ENCODE results near the gene MGAT4B. TPM values are rescaled to one million over a fixed set of nuclear protein-coding genes. Genes with fewer than 3 reads are reported as not detected.
A peak's percentile ranks its signal among the peaks of the same experiment; 100 is the strongest.
"Not testable (repeated sequence)": the region's sequence is repeated elsewhere in the genome, so short reads cannot be mapped to it uniquely, and the experiment has no call there.

The MGAT4B gene
- 98.9 TPM for total RNA-seq
- long read RNA-seq, transcript MGAT4B-201 (15 exons, 2,446 nt) = major isoform, 75 of 96 reads
- long read RNA-seq, partial matches to known transcripts = 11 of 96 reads
- long read RNA-seq, other reads (novel, unspliced or antisense) = 9 of 96 reads

DNA sequence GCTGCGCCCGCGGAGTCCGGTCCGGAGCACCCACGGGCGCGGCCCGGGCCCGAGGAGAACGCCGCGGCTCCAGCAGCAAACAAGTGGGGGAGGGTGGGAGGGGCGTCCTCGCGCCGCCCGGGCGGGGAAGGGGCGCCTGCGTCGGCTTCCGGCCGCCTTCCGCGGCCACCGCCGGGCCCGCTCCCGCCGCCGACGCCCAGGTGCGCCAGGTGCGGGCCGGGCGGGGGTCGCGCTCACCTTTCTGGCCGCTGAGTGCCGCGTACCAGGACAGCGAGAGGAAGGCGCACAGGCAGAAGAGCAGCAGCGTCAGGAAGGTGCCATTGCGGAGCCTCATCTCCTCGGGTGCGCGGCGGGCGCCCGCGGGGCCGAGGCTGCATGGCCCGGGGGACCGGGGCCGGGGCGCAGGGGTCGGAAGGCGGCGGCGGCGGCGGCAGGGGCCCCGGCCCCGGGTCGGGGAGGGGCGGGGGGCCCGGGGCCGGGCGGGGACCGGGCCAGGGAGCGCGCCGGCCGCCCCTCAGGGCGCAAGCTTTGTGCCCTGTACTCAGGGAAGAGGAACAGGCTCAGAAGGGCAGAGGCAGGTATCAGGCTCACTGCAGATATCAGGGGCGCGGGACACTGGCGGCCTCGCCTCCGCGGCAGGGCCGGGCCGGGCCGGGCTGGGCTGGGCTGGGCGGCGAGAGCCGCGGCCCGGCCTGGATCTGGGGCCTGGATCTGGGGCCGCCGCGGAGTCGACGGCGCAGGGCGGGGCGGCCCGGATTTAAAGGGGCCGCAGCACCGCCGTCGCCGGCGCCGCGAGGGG lies at the start of gene MGAT4B:
TSS of gene MGAT4B (minus strand) at position 617 of the 799 bp plus-strand sequence. CDS start at position 334, 283 bp downstream.
- DNase-seq (ENCODE audit: missing footprints) = peak; percentile 90
- intact Hi-C loops (cut with DNase I) = loop anchor here (2.0 to 5.0 kb wide), 2 partner anchors 14 to 101 kb away; partner anchors contain the start of genes SQSTM1 and TBC1D9B

DNA sequence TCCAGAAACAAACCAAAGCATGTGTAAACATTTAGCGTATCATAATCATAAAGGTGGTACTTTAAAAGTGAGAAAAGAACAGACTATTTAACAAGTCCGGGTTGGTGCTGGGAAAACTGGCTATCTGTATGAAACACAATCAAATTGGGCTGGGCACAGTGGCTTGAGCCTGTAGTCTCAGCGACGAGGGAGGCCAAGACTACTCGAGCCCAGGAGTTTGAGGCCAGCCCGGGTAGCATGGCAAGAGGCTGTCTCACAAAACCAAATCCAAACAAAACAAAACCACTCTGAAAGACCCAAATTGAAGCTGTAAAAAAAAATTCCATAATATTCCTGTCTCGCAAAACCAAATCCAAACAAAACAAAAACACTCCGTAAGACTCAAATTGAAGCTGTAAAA lies 47.7 kb upstream of the MGAT4B start:
- intact Hi-C loops (cut with DNase I) = no loop called here
- DNase-seq (ENCODE audit: missing footprints) (no peak), ATAC-seq (no peak)

More for the DNA sequence above, at the start of gene MGAT4B:
- peak; percentile 93 for ATAC-seq

DNA sequence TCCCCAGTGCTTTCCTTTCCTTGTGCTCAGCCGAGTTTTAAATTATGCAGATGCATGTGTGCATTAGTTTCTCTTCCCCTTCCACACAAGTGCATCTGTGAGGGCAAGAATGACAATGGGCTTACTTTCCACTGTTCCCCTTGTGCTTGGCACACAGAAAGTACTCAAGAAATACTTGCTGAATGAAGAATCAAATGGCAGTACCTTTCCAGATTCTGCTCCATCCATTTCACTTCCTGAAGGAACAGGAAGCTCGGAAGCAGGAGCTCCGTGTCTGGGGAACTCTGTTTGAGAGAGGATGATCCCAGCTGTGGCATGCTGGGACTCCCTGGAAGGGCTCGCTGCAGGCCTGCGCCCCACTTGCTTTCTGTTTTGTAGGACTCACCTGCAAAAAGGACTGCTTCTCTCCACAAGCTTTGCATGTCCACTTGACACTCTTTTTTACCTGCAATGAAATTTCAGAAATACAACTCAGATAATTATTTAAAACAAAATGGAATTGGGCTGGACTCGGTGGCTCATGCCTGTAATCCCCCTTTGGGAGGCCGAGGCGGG lies 46.4 kb upstream of the MGAT4B start:
- DNase-seq (ENCODE audit: missing footprints) (no peak), ATAC-seq (no peak)
- intact Hi-C loops (cut with DNase I) = no loop called here

DNA sequence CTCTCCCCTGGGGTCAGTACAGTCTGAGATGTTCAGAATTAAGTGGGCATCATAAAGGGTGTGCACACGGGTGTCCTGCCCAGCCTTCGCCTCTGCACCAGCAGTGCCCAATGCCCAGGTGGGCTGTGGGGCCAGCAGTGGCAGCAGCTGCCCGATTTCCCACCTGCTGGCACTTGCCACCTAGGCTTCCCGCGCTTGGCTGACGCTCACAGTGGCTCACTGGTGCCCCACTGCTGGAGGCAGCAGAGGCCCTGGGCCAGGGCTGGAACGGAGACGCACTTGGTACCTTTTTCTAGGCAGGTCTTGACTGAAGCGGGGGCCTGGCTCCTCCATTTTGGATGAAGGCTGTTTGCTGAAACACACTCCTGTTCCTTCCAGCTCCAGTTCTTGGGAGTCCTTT lies 35.0 kb upstream of the MGAT4B start:
- DNase-seq (ENCODE audit: missing footprints) = no peak
- no peak for ATAC-seq
- intact Hi-C loops (cut with DNase I) = no loop called here

DNA sequence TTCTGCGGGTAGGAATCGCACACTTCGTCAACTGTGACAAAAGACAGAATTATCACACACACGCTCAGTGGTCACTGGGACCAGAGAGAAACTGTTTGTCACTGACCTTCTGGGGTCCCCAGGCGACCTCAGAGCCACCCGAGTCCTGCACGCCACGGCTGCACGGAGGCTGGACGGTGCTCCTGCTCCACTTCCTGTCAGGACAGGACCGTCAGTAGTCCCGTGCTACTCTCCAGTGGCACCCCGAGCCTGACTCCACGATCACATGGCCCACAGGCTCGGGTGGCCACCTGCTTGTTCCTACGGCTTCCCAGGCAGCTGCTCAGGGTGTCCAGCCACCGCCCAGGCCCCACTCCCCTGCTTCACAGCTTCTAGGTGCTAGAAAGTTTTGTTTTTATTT lies 34.1 kb upstream of the MGAT4B start:
- intact Hi-C loops (cut with DNase I) = no loop called here
- DNase-seq (ENCODE audit: missing footprints) (no peak), ATAC-seq (no peak)

DNA sequence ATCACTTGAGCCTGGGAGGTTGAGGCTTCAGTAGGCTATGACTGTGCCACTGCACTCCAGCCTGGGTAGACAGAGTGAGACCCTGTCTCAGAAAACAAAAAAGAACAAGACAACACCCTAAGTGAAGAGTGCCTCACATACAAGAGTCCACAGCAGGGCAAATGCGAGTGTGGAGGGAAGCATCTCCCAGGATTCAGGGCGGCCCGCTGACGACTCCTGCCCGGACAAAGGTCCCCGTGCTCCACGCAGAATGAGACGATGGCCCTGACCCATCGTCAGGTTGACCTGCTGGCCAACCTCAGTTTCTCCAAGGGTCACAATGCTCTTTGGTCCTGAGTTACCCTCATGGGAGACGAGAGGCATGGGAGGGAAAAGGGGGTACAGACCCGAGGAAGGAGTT lies 33.7 kb upstream of the MGAT4B start:
- intact Hi-C loops (cut with DNase I) = no loop called here
- ATAC-seq (no peak), DNase-seq (ENCODE audit: missing footprints) (no peak)

DNA sequence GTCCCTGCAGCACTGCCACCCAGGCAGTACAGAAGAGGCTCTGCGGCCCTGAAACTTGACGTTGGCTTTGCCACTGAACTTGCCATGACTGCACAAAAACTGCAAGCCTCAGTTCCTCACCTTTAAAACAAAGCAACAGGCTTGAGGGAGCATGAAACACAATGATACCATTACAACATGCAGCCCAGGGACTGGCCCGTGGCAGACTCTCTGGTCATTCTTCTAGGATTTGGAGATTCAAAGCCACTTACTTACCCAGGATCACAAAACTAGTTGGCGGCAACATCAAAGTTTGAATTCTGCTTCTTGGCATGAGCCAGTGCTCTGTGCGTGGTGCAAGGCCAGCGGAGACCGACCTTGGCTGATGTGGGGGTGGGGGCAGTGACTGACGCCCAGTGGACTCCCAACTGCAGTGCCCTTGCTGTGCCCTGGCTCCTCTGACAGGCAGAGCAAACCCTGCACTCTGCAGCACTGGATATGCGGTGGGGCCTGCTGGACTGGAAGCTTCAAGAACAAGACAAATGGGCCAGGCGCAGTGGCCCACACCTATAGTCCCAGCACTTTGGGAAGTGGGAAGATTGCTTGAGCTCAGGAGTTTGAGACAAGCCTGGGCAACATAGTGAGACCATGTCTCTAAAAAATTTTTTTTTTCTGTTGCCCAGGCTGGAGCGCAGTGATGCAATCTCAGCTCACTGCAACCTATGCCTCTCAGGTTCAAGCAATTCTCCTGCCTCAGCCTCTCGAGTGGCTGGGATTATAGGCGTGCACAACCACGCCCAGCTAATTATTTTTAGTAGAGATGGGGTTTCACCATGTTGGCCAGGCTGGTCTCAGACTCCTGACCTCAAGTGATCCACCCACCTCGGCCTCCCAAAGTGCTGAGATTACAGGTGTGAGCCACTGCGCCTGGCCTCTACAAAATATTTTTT lies 32.9 kb upstream of the MGAT4B start:
- intact Hi-C loops (cut with DNase I) = no loop called here
- DNase-seq (ENCODE audit: missing footprints) (peak; percentile 78), ATAC-seq (peak; percentile 63)

DNA sequence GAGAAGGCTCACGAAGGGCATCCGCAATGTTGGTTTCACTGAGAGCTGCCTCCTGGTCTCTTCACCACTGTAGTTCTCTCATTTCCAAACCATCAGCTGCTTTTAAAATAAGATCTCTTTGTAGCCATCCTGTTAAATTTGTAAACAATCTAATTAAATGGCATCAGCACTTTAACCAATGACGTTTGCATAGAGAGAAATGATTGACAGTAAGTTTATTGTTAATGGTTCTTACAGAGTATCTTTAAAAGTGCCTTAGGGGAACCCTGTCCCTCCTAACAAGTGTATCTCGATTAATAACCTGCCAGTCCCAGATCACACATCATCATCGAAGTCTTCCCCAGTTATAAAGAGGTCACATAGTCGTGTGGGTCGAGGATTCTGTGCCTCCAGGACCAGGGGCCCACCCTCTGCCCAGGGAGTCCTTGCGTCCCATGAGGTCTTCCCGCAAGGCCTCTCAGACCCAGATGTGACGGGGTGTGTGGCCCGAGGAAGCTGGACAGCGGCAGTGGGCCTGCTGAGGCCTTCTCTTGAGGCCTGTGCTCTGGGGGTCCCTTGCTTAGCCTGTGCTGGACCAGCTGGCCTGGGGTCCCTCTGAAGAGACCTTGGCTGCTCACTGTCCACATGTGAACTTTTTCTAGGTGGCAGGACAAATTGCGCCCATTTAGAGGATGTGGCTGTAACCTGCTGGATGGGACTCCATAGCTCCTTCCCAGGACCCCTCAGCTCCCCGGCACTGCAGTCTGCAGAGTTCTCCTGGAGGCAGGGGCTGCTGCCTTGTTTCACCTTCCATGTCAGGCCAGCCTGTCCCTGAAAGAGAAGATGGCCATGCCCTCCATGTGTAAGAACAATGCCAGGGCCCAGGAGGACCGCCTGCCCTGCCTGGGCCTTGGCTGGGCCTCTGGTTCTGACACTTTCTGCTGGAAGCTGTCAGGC lies 30.7 kb upstream of the MGAT4B start:
- intact Hi-C loops (cut with DNase I) = no loop called here
- ATAC-seq (peak; percentile 33), DNase-seq (ENCODE audit: missing footprints) (no peak)

DNA sequence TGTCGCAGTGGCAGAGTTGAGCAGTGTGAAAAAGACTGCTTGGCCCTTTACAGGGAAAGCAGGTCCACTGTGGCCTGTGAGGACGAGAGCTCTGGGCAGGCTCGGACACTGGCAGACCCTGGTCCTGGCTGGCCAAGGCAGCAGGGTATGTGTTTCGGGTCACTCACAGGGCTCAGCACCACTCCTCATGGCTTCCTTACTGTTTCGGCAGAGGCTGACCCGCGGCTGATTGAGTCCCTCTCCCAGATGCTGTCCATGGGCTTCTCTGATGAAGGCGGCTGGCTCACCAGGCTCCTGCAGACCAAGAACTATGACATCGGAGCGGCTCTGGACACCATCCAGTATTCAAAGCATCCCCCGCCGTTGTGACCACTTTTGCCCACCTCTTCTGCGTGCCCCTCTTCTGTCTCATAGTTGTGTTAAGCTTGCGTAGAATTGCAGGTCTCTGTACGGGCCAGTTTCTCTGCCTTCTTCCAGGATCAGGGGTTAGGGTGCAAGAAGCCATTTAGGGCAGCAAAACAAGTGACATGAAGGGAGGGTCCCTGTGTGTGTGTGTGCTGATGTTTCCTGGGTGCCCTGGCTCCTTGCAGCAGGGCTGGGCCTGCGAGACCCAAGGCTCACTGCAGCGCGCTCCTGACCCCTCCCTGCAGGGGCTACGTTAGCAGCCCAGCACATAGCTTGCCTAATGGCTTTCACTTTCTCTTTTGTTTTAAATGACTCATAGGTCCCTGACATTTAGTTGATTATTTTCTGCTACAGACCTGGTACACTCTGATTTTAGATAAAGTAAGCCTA lies 29.8 kb upstream of the MGAT4B start:
- DNase-seq (ENCODE audit: missing footprints) (no peak), ATAC-seq (peak; percentile 8)
- intact Hi-C loops (cut with DNase I) = no loop called here

DNA sequence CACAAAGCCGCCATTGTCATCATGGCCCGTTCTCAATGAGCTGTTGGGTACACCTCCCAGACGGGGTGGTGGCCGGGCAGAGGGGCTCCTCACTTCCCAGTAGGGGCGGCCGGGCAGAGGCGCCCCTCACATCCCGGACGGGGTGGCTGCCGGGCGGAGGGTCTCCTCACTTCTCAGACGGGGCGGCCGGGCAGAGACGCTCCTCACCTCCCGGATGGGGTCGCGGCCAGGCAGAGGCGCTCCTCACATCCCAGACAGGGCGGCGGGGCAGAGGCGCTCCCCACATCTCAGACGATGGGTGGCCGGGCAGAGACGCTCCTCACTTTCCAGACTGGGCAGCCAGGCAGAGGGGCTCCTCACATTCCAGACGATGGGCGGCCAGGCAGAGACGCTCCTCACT lies 28.2 kb upstream of the MGAT4B start:
- DNase-seq (ENCODE audit: missing footprints); intact Hi-C loops (cut with DNase I); ATAC-seq: not testable (repeated sequence)

DNA sequence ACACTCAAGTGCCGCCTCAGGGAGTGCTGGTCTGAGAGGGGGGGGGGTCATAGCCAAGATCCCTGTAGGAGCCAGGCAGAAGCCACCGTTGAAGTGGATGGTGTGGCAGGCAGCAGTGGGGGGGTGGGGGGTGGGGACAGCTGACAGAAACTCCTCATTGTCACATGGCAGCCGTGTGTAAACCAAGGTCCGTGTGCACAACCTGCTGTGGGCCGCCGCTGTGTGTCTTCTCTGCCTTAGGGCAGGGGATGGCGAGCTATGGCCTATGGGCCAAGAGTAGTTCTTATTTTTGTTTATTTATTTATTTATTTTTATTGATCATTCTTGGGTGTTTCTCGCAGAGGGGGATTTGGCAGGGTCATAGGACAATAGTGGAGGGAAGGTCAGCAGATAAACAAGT lies 27.5 kb upstream of the MGAT4B start:
- intact Hi-C loops (cut with DNase I) = no loop called here
- DNase-seq (ENCODE audit: missing footprints) = no peak
- ATAC-seq = no peak

DNA sequence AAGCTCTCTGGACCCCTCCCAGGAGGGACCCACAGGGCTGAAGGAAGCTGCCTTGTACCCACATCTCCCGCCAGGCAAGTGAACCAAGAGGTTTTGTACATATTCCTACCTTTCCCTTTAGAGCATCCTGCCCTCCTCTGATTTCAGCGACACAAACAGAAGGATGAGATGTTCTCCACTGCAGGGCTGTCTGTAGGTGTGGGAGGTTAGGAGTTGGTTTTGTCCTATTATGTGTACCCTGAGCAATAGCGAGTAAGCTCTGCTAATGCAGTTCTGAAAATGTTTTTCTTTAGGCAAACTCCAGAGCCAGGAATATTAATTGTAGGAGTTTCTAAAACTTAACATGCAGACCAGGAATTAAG lies 27.0 kb upstream of the MGAT4B start:
- DNase-seq (ENCODE audit: missing footprints) (no peak), ATAC-seq (no peak)
- intact Hi-C loops (cut with DNase I) = no loop called here

DNA sequence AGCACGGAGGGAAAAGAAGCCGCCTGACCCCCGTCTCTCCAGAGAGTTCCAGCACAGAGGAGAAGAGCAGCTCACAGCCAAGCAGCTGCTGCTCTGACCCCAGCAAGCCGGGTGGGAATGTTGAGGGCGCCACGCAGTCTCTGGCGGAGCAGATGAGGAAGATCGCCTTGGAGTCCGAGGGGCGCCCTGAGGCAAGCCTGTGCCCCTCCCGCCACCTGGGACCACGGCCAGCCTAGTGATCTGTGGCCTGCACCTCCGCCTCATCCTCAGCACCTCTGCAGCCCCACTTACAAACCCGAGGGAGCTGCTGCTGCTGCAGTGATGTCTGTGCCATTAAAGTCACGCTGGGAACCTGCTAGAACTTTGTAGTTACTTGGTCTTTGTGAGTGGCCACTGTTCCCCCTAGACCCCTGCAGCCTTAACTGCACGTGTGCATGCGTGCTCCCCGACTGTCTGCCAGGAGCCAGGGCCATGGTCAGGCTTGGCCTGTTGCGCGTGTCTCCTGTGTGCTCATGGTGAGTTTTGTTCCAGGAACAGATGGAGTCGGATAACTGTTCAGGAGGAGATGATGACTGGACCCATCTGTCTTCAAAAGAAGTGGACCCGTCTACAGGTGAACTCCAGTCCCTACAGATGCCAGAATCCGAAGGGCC lies 26.5 kb upstream of the MGAT4B start:
- intact Hi-C loops (cut with DNase I) = no loop called here
- ATAC-seq = no peak
- no peak for DNase-seq (ENCODE audit: missing footprints)

DNA sequence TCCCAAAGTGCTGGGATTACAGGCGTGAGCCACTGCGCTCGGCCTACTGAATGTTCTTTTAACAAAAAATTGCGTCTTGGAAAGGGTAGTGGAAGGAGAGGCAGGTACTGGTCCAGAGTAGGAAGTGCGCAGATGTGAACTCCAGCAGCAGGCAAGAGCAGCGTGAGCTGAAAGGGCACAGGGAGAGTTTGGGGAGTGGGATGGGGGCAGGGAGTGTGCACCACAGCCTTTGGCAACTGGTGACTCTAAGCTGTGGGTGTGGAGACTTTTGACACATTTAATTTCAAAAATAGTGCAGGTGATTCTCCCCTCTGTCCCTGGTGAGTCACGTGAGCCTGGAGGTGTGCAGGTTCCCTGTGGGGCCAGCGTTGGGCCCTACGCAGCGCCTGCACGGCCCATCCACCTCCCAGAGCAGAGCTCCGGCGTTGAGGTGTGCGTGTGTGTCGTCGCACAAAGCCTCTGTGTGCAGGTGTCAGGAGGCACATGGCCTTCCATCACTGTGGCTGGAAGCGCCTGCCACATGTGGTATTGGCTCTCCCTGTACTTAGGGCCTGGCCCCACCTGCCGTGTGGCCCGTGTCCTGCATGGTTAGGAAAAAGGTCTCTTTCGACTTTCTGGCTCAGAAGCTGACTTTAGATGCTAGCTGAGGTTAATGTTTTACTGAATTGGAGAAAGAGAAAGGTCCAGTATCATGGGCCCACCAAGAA lies 25.5 kb upstream of the MGAT4B start:
- DNase-seq (ENCODE audit: missing footprints) (no peak), ATAC-seq (no peak)
- intact Hi-C loops (cut with DNase I) = no loop called here

DNA sequence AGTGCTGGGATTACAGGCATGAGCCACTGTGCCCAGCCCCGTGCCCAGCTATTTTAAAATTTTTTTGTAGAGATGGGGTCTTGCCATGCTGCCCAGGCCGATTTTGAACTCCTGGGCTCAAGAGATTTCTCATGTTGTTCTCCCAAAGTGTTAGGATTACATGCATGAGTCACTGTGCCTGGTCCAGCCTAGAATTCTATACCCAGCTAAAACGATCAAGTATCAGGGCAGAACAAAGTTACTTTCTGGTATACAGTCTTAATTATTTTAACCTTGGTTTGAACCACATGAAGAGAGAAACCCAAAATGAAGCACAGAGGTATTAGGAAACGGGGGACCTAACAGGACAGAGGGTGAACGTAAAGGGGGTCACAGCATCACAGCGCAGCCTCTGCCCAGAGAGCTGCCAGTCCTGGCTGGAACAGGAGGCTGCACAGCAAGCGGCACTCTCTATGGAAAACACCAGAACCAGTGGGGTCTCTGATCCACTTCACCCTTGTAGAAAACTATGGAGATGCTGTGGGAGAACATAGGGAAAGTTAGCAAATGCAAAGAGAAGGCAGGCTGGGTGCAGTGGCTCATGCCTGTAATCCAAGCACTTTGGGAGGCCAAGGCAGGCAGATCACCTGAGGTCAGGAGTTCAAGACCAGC lies 24.3 kb upstream of the MGAT4B start:
- intact Hi-C loops (cut with DNase I) = no loop called here
- DNase-seq (ENCODE audit: missing footprints) = no peak
- no peak for ATAC-seq

All from Right ventricle myocardium inferior (tissue), 1 donor.